Muscle layer of colon (tissue), 2 donors: ENCODE measurements around the gene KDM4B.

Source experiments
- H3K27ac ChIP-seq: one replicate; pipeline ENCODE4 v1.7.0; 2013; ENCODE audit warnings: low read depth, mild to moderate bottlenecking, low read length, moderate library complexity
- H3K27me3 ChIP-seq, 2 donors: one replicate each; pipeline ENCODE4 v1.7.0; 2013; ENCODE audit warnings: low read length in 2 of 2, mild to moderate bottlenecking in 2 of 2; ENCODE audit not compliant: insufficient read depth in 2 of 2, control insufficient read depth in 1 of 2
- H3K36me3 ChIP-seq: one replicate; pipeline ENCODE4 v1.7.0; 2013; ENCODE audit warnings: mild to moderate bottlenecking, low read length; ENCODE audit not compliant: insufficient read depth
- H3K4me1 ChIP-seq: one replicate; pipeline ENCODE4 v1.7.0; 2013; ENCODE audit warnings: mild to moderate bottlenecking, low read length; ENCODE audit not compliant: insufficient read depth
- H3K4me3 ChIP-seq, 2 donors: one replicate each; pipeline ENCODE4 v1.7.0; 2013; ENCODE audit warnings: low read length in 2 of 2, low read depth in 1 of 2, mild to moderate bottlenecking in 1 of 2, moderate library complexity in 1 of 2
- H3K9ac ChIP-seq: one replicate; pipeline ENCODE4 v1.7.0; 2013; ENCODE audit warnings: low read length
- H3K9me3 ChIP-seq: one replicate; pipeline ENCODE4 v1.7.0; 2013; ENCODE audit warnings: mild to moderate bottlenecking, low read length
- donor health status: abdominal sarcoma.
- donor health status: Adenocarcinoma of cecum.

The KDM4B gene

DNA sequence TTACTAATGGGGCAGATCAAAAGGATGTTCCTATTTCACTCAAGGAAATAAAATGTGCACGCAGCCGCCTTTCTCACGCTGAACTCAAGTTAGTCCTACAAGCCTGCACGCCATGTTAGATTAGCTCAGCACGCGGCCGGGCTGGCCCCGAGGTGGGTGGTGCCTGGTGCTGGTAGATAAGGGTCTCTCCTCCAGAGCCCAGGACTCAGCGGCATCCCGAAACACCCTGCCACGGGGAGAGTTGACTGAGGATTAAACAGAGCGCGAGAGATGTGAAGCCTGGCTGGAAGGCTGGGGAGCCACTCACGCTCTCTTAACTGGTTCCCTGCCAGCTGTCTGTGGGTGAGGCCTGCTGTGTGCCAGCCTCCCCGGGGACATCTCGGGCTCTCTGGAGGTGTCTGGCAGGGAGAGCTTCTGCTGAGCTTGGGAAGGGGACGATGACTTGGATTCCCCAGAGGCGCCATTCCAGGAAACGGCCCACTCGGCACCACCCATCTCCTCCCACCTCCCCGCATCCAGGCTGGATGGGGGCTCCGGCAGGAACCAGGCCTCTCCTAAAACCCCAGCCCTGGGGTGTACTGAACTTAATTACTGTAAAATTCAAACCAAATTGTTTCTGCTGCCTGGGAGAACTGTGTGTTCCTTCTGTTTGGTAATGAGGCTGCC is 122.2 kb downstream of the KDM4B start:
- peaks cover 12% of the 10 kb centered on the region for H3K36me3 ChIP-seq
- H3K4me1 ChIP-seq, result peaks cover 20% of the 10 kb centered on the region
- no peaks in the 10 kb centered on the region for H3K27me3 ChIP-seq
- peak overlapping the region; percentile 68 for H3K27ac ChIP-seq
- H3K4me3 ChIP-seq, result peak overlapping the region; percentile 1 to 39
- H3K9ac ChIP-seq, result peak overlapping the region; percentile 28
- no peaks in the 10 kb centered on the region for H3K9me3 ChIP-seq

DNA sequence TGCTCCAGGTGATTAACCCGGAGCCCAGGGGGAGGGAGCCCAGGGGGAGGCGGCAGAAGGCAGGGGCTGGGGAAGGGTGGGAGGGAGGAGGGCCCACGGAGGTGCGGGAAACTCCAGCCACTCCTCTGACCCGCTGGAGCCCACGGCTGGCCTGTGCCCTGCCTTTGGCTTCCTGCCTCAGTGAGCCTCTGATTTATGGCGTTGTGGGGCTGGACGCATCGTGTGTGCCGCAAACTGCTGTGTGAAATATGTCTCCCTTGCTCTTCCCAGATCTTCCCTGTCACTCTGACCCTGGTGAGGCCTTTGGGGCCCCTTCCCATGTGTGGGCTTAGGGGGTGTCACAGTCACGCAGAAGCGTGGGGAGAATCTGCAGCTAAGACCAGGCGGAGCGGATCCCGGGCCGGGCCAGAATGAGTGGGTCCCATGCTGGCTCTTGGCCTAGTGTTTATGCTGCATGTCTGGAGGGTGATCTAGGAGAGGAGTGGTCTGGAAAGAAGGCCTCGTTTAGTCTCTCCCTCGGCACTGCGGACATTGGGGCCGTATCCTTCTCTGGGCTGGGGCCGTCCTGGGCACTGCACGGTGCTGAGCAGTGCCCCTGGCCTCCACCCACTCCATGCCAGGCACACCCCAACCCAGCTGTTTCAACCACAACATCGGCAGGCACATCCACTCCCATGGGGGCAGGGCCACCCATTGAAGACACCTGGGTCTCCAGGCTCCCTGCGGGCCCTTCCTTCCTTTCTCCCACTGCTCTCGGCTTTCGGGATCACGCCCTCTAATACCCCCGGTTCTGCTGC is 123.0 kb downstream of the KDM4B start:
- Histone ChIP-seq H3K27me3 (no peaks in the 10 kb centered on the region), H3K9ac (no peak overlapping the region), H3K9me3 (no peaks in the 10 kb centered on the region), H3K36me3 (peaks cover 12% of the 10 kb centered on the region), H3K27ac (peak overlapping the region; percentile 68), H3K4me3 (peak overlapping the region; percentile 1 to 39), H3K4me1 (peaks cover 20% of the 10 kb centered on the region)

DNA sequence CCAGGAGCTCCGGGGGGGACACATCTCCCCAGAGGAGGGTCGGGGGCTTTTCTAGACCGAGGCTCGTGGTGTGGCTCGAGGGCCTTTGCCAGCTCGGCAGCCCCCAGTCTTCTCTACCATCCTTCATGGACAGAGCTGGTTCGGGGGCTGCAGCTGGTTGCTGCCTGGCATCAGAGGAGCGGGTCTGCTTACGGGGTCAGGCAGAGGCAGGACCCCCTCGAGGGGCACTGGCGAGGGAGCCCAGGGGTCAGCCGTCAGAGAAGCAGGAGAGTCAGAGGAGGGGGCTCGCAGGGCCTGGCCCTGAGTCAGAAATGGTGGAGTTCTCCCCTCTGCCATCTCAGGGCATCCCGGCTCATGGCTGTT is 123.5 kb downstream of the KDM4B start:
- no peak overlapping the region for H3K4me3 ChIP-seq
- H3K9me3 ChIP-seq, result no peaks in the 10 kb centered on the region
- H3K9ac ChIP-seq, result no peak overlapping the region
- H3K36me3 ChIP-seq, result peaks cover 9% of the 10 kb centered on the region
- H3K27ac ChIP-seq, result peak overlapping the region; percentile 68
- H3K27me3 ChIP-seq, result no peaks in the 10 kb centered on the region
- peaks cover 20% of the 10 kb centered on the region for H3K4me1 ChIP-seq

DNA sequence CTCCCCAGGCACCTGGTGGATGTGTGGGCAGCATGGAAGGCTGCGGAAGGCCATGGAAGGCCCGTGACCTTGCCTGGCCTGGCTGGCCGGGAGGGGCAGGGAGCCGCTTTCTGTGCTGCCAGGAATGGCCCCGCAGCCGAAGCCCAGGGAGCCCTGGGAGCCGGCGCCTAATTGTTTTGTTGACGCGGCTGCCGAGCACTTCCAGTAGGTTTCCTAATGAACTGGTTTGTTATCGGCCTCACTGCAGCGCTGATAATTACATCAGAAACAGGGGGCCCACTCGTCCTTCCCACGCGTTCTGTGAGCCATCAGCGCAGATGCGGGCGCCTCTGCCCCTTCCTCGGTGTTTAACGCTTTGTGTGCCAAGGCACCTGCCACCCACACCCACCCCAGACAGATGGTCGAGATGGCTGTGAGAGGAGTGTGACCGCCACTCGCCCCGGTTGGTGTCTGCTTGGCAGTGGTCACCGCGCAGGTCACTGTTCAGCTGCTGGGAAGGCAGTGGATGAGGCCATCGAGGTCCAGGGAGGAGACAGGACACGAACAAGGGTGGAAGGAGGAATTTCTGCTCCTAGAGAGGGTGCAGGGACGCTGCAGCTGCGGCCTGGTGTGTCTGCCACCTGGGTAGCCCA is 124.5 kb downstream of the KDM4B start:
- Histone ChIP-seq H3K9me3 (no peaks in the 10 kb centered on the region), H3K27me3 (no peaks in the 10 kb centered on the region), H3K4me3 (no peak overlapping the region), H3K27ac (no peak overlapping the region), H3K36me3 (no peaks in the 10 kb centered on the region), H3K4me1 (peaks cover 20% of the 10 kb centered on the region), H3K9ac (no peak overlapping the region)

DNA sequence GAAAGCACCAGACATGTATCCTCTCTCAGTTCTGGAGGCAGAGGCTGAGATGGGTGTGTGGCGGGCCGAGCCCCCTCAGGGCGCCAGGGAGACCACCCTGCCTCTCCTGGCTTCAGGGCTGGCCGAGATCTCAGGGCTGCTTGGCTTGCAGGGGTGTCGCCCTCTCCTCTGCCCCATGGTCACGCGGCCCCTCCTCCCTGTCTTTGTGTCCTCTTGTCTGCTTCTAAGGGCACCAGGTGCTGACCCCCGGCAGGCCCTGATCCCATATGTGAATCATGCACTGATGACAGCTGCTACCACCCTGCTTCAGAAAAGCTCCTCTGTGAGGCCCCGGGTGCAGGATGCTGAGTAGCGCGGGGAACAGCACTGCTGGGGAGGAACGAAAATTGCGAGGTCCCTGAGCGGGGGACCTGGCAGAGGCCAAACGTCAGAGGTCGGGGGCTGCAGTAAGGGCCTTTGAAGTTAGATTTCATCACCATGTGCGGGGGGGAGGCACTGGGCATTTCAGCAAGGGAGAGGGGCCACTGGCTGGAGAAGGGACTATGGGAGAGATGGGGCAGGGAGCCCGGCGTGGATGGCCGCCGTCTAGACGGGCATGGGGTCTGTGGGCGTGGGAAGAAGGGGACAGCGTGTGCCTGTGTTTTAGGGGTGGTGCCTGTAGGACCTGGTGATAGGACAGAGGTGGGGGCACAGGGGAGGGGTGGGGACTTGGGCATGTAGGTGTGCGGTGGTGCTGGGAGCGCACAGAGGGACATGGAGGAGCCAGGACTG is 125.2 kb downstream of the KDM4B start:
- Histone ChIP-seq H3K4me1 (peaks cover 20% of the 10 kb centered on the region), H3K4me3 (no peak overlapping the region), H3K27ac (no peak overlapping the region), H3K36me3 (no peaks in the 10 kb centered on the region), H3K9ac (no peak overlapping the region), H3K9me3 (no peaks in the 10 kb centered on the region), H3K27me3 (no peaks in the 10 kb centered on the region)

DNA sequence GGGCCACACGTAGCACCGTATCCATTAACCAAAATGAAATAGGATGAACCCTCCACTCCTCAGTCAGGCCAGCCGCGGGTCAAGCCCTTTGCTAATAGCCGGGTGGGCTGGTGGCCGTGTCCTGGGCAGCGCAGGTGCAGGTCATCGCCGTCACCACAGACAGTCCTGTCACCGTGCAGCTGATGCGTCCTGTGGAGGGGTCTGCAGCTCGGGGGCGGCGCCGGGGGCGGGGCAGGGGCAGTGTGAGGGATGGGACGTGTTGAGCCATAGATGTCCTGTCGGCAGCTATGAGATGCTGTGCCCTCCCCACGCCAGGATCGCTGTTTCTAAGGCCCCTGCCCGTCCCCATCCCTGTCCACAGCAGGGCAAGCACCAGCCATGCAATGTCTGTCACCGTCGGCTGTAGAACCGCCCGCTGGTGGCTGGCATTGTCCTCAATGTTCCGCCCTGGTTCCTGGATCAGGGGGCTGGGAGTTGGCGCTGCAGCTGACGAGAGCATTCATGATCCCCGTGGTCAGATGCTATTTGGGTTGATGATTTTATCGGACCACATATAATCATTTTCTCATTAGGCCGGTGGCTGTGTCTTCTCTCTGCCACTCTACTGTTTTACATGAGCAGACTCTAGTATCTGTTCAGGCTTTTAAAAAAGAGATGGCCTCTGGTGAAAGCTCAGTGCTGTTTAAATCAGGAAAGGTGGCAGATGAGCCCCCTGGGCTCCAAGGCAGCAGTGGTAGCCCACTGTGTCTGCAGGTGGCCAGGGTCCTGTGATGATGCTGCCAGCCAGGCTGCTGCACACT is 126.1 kb downstream of the KDM4B start:
- no peaks in the 10 kb centered on the region for H3K27me3 ChIP-seq
- no peaks in the 10 kb centered on the region for H3K9me3 ChIP-seq
- no peaks in the 10 kb centered on the region for H3K36me3 ChIP-seq
- H3K4me3 ChIP-seq, result no peak overlapping the region
- peaks cover 20% of the 10 kb centered on the region for H3K4me1 ChIP-seq
- no peak overlapping the region for H3K27ac ChIP-seq
- H3K9ac ChIP-seq, result no peak overlapping the region

DNA sequence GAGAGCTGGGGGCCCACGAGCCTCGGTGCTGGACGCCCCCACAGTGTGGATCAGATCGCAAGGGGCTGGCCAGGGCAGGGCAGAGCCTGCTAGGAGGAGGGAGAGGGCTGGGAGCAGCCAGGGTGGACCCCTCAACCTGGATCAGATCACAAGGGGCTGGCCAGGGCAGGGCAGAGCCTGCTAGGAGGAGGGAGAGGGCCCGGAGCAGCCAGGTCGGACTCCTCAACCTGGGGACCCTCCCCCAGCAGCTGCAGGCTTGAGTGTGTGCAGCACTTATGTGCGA is 126.6 kb downstream of the KDM4B start:
- no peak overlapping the region for H3K9ac ChIP-seq
- peaks cover 20% of the 10 kb centered on the region for H3K4me1 ChIP-seq
- no peak overlapping the region for H3K4me3 ChIP-seq
- no peak overlapping the region for H3K27ac ChIP-seq
- H3K36me3 ChIP-seq, result no peaks in the 10 kb centered on the region
- H3K9me3 ChIP-seq, result no peaks in the 10 kb centered on the region
- H3K27me3 ChIP-seq, result no peaks in the 10 kb centered on the region

DNA sequence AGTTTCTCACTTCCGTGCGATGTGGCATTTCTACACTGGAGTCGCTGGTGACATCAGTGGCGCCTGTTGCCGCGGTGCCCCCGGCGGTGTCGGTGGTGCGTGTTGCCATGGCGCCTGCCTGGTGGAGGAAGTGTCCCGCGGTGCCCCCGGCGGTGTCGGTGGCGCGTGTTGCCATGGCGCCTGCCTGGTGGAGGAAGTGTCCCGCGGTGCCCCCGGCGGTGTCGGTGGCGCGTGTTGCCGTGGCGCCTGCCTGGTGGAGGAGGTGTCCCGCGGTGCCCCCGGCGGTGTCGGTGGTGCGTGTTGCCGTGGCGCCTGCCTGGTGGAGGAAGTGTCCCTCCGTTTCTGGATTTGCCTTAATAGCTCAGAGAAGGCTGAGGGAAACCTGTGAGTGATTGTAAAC is 127.6 kb downstream of the KDM4B start:
- Histone ChIP-seq H3K9me3 (no peaks in the 10 kb centered on the region), H3K27ac (no peak overlapping the region), H3K9ac (no peak overlapping the region), H3K36me3 (no peaks in the 10 kb centered on the region), H3K4me3 (no peak overlapping the region), H3K27me3 (no peaks in the 10 kb centered on the region), H3K4me1 (peaks cover 10% of the 10 kb centered on the region)

DNA sequence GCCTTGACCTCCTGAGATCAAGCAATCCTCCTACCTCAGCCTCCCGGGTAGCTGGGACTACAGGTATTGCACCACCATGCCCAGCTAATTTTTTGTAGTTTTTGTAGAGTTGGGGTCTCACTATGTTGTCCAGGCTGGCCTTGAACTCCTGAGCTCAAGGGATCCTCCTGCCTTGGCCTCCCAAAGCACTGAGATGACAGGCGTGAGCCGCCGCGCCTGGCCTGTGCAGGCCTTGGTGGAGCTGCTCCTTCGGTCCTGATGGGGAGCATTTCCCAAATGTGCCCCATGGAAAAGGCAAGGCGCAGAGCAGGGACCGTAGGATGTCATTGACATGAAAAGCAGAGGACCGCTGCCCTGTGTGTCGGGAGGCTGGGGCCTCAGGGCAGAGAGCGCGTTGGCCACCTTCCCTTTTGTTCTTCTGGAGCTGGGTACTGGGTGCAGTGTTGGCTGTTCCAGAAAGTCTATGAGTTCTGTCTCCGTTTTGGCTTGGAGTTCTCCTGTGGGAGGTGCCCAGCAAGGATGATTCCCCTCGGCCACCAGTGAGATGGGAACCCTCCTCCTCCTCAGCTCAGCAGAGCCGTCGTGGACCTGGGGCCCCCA is 128.5 kb downstream of the KDM4B start:
- H3K4me3 ChIP-seq, result no peak overlapping the region
- peaks cover 2% of the 10 kb centered on the region for H3K4me1 ChIP-seq
- no peaks in the 10 kb centered on the region for H3K36me3 ChIP-seq
- no peak overlapping the region for H3K9ac ChIP-seq
- no peaks in the 10 kb centered on the region for H3K27me3 ChIP-seq
- no peak overlapping the region for H3K27ac ChIP-seq
- no peaks in the 10 kb centered on the region for H3K9me3 ChIP-seq

DNA sequence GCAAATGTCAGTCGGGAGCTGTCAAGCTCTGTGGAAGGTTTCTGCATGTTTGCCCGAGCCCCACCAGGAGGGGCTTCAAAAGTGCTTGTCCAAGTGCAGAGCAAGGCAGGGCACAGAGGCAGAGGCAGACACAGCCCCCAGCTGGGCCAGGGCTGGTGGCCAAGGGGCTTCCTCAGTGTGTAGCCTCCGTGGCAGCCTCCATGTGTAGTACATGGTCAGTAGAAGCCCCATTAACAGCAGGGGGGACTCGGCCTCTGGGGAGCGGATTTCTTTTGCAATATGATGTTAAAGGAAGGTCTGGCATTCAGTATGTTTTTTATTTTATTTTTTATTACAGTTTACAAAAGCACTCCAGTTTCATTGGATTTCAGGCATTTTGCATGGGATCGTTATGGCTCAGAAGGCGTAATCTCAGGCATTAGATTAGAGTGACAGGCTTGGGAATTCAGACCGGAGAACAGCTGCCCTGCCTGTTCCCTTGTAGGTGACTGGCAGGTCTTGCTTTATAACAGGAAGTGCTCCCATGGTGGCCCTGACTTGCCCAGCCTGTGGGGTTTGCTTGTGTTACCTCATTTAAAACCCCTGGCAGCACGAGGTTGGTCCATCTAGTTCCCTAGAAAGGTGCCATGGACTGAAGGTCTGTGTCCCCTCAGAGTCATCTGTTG is 129.2 kb downstream of the KDM4B start:
- Histone ChIP-seq H3K27ac (no peak overlapping the region), H3K9me3 (no peaks in the 10 kb centered on the region), H3K4me1 (peaks cover 5% of the 10 kb centered on the region), H3K36me3 (no peaks in the 10 kb centered on the region), H3K9ac (no peak overlapping the region), H3K4me3 (no peak overlapping the region), H3K27me3 (no peaks in the 10 kb centered on the region)
